HG03060 (cell line): ENCODE measurements around the gene SBK3.
"Not testable (repeated sequence)": the region's sequence is repeated elsewhere in the genome, so short reads cannot be mapped to it uniquely, and the experiment has no call there.

Experiments
- ATAC-seq: cut with Tn5 transposase; IDR thresholded peaks from one replicate; pipeline ENCODE4 v1.9.1; 2021; ENCODE audit warnings: low read depth, moderate number of reproducible peaks; ENCODE audit not compliant: unreplicated experiment

The SBK3 gene

DNA sequence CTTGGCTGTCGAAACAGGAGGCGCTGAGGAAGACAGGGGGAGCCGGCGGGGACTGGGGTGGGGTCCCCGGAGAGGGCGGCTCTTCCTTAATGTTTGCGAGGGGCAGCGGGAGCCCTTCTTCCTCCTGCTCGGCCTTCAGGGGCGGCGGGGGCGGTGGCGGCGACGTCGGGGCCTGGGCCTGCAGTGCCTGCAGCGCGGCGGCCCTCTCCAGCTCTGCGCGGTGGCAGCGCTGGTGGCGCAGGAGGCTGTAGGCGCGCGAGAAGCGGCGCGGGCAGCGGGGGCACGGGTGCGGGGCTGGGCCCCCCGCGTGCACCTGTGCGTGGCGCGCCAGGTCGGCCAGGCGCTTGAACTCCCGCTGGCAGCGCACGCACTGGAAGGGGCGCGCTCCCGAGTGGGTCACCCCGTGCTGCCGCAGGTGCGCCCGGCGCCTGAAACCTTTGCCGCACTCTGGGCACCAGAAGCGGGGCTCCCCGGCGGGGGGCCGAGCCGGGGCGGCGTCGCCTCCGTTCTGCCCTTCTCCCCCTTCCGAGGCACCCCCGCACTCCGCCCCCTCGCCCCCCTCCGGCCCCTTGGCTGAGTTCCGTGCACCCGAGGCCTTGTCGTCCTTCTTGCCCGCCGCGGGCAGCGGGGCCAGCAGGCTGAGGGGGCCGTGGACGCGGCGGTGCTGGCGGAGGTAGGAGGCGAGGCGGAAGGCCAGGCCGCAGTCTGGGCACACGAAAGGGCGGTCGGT is 32.9 kb upstream of the SBK3 start:
- no peak for ATAC-seq

- no peak for ATAC-seq
Measured at GRCh38 chr19:55576746-55577145, 31.4 kb upstream of the SBK3 start.

GRCh38 chr19:55573929-55574328 is 28.6 kb upstream of the SBK3 start:
- ATAC-seq, result not testable (repeated sequence)

DNA sequence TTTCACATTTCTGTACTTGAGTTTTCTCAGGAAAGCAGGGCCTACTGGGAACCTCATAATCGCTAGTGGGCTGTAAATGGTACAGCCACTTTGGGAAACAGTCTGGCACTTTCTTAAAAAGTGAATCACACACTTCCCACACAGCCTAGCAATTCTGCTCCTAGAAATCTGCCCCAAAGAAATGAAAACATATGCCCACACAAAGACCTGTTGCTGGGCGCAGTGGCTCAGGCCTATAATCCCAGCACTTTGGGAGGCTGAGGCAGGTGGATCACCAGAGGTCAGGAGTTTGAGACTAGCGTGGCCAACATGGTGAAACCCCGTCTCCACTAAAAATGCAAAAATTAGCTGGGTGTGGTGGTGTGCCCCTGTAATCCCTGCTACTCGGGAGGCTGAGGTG is 24.1 kb upstream of the SBK3 start:
- not testable (repeated sequence) for ATAC-seq

DNA sequence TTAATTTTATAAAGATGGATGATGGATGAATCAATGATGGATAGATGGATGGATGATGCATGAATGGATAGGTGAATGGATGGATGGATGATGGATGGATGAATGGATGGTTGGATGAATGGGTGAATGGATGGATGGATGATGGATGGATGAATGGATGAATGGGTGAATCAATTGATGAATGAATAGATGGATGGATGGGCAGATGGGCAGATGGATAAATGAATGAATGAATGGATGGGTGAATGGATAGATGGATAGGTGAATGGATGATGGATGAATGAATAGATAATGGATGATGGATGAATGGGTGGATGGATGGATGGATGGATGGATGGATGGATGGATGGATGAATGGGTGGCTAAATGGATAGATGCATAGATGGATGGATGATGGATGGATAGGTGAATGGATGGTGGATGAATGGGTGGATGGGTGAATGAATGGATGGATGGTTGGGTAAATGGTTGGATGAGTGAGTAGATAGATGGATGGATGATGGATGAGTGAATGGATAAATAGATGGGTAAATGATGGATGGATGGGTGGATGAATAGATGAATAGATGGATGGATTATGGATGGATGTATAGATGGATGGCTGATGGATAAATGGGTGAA is 22.5 kb upstream of the SBK3 start:
- ATAC-seq, result no peak

- no peak for ATAC-seq
Measured at GRCh38 chr19:55566823-55567222, 21.5 kb upstream of the SBK3 start.

GRCh38 chr19:55563261-55563690 is 17.9 kb upstream of the SBK3 start:
- no peak for ATAC-seq

GRCh38 chr19:55559684-55560083 is 14.3 kb upstream of the SBK3 start:
- no peak for ATAC-seq

GRCh38 chr19:55554741-55555152 is 9.4 kb upstream of the SBK3 start:
- ATAC-seq, result no peak

DNA sequence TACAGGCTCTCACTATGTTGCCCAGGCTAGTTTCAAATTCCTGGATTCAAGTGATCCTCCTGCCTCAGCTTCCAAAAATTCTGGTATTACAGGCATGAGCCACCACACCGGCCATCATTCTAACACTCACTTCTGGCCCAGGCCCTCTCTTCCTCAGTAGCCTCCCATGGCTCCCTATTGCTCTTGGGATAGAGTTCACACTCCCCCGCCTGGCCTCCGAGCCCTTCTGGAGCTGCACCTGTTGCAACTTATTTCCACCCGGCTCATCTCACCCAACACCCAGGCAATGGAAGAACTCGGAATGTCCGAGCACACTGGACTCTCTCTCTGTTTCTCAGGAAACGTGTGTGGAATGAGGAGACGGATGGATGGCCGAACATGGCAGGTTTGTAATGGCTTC is 9.0 kb upstream of the SBK3 start:
- ATAC-seq, result no peak

GRCh38 chr19:55553217-55554182 is 8.2 kb upstream of the SBK3 start:
- ATAC-seq, result no peak

- ATAC-seq, result no peak
Measured at GRCh38 chr19:55552620-55553019, 7.3 kb upstream of the SBK3 start.

DNA sequence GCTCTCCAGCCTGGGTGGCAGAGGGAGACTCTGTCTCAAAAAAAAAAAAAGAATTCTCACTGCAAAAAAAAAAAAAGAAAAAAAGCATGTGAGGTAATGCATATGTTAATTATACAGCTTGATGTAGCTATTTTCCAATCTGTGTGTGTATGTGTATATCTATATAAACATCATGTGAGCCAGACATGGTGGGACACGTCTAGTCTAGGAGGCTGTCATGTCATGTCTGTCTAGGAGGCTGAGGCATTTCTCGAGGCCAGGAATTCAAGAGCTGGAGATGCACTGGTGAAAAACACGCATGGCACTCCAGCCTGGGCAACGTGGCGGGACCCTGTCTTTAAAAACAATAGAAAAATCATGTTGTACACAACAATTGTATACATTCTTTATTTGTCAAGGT is 6.9 kb upstream of the SBK3 start:
- no peak for ATAC-seq

GRCh38 chr19:55550321-55550650 is 4.9 kb upstream of the SBK3 start:
- ATAC-seq, result no peak

DNA sequence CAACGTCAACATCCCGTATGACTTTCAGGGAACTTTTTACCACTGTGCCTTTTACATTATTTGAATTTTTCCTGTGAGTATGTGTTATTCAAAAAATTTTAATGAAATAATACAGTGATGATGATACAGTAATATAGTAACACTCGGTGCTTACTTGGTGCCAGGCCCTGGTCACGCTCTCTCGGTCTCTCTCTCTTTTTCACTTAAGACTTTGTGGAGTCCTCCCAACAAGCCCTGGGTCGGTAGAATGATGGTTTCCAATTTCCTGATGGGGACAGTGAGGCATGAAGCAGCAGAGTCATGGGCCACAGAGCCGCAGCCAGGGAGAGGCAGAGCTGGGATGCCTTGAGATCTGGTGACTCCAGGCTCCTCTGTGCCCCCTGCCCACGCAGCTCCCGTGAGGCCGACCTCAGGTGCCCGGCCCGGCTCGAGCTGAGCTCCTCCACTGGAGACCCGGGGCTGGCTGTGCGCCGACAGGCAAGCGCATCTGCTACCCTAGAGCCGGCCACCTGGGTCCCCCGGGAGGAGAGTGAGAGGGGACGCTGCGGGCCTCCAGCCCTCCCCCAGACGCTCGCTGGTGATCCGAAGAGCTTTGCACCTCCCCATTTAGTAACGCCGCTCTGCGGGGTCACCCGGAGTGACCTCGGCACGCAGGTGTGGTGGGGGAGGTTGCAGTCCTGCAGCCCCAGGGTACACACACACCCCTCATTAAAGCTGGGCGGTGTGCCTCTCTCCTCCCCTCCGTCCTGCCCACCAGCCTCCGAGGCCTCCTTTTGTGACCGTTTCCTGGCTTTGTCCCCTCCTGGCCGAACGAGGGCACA is 4.4 kb upstream of the SBK3 start:
- no peak for ATAC-seq

- ATAC-seq, result no peak
Measured at GRCh38 chr19:55546822-55547614, 1.7 kb upstream of the SBK3 start.

DNA sequence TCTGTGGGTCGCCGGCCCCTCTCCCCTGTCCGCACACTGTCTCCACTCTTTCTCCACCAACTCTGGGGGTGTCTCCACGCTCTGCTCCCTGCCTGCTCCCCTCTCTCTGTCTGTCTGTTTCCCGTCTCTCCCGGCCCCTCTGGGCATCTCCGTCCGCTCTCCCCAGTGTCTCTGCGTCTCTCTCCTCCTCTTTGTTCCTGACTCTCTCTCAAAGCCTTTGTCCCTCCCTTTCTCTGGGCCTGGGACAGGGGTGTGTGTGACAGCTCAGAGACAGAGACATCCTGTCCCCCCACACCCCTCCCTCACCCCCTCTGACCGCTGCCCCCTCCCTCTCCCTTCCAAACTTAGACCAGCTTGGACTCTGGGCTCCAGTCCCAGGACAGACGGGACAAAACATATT is 668 bp upstream of the SBK3 start:
- ATAC-seq, result no peak

DNA sequence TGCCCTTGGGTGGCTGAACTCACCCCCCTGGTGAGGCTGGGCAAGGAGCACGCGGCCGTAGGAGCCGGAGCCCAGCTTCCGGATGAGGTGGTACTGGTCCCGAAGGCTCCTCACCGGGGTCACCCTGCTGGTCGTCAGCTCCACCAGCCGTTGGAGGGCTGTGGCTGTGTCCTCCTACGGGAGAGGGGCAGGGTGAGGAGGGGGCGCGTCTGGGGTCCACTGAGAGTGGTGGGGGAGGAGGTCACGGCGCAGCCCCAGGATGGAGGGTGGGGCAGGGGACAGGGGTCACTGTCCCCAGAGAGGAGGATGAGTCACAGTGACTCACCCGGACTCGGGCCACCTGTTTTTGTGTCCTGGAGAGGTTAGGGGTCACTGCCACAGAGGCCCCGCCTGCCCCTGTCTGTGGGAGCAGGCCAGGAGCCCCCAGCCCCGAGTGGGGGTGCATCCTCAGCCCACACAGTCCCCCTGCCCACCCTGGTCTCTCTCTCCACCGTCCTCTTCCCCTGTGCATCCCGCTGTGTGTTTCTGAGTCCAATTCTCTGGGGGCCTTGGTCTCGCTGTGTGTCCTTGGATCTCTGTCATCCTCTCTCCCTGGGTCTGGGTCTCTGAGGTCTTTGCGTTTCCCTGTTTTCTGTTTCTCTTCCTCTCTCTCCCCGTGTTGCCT is 435 bp downstream of the SBK3 start:
- no peak for ATAC-seq

- no peak for ATAC-seq
Measured at GRCh38 chr19:55544014-55544413, 1.3 kb downstream of the SBK3 start.
